Activated CD4-positive, alpha-beta T cell treated with anti-CD3 and anti-CD28 coated beads for 36 hours (primary cell): Measurements from ENCODE around the gene ATXN1. TPM values are rescaled to one million over a fixed set of nuclear protein-coding genes. Genes with fewer than 3 reads are reported as not detected.

Source experiments
- ATAC-seq: fragments of 200-7000 bp; cut with Tn5 transposase; one replicate; pipeline ENCODE4 v1.10.0; 2021; ENCODE audit warnings: mild to moderate bottlenecking, moderate library complexity
- CTCF ChIA-PET: fragments of 350-600 bp; sonication (Branson Sonifier 250); formaldehyde crosslinking; loops from one replicate; lab custom pipeline; 2021; ENCODE audit warnings: antibody characterized with exemption; lab: Charles Lee
- POLR2A ChIA-PET: fragments of 350-600 bp; sonication (Branson Sonifier 250); formaldehyde crosslinking; loops from one replicate; lab custom pipeline; 2021; ENCODE audit warnings: antibody characterized with exemption, inconsistent platforms; lab: Charles Lee
- DNase-seq: peaks from one replicate; pipeline ENCODE4 v3.0.0-alpha.2; 2020
- H3K27ac Mint-ChIP-seq: one replicate; pipeline ENCODE4 v1.8.0; 2021; ENCODE audit warnings: mixed read lengths
- H3K27me3 Mint-ChIP-seq: one replicate; pipeline ENCODE4 v1.8.0; 2021; ENCODE audit warnings: mixed read lengths
- H3K36me3 Mint-ChIP-seq: one replicate; pipeline ENCODE4 v1.8.0; 2021; ENCODE audit warnings: low read depth, mixed read lengths
- H3K4me1 Mint-ChIP-seq: one replicate; pipeline ENCODE4 v1.8.0; 2021; ENCODE audit warnings: mixed read lengths
- H3K4me3 Mint-ChIP-seq: one replicate; pipeline ENCODE4 v1.8.0; 2021; ENCODE audit warnings: mild to moderate bottlenecking, moderate library complexity, mixed read lengths
- H3K9me3 Mint-ChIP-seq: one replicate; pipeline ENCODE4 v1.8.0; 2021; ENCODE audit warnings: low read depth, mixed read lengths
- intact Hi-C, 2 experiments: fragments of 100-400 bp; cut with DNase I in 1 of 2; cut with micrococcal nuclease in 1 of 2; formaldehyde crosslinking; loops; one replicate each; pipeline versions ENCODE4 v1.14.2 to v1.15.1; 2022 to 2024; cut with DNase I, micrococcal nuclease
- total RNA-seq, 2 experiments: library from RNA; stranded (reverse); gene quantifications; one replicate each; pipeline ENCODE4 v1.2.3, GENCODE V29; 2021

Gene ATXN1
- total RNA-seq, 2 experiments from 2014 or later = 19.8 to 22.8 TPM

- intact Hi-C loops = no loop called here
- Mint-ChIP-seq H3K4me1 (no peaks in the 10 kb centered on the region), H3K27me3 (no peaks in the 10 kb centered on the region), H3K4me3 (no peak overlapping the region), H3K27ac (no peak overlapping the region), H3K36me3 (no peaks in the 10 kb centered on the region), H3K9me3 (no peaks in the 10 kb centered on the region)
- POLR2A ChIA-PET = no interaction called here
- CTCF ChIA-PET = no interaction called here
- ATAC-seq (no peak), DNase-seq (no peak)
Measured at GRCh38 chr6:16295471-16295870, 465.8 kb downstream of the ATXN1 start.

GRCh38 chr6:16295060-16295459, 466.2 kb downstream of the ATXN1 start:
- ATAC-seq (no peak), DNase-seq (no peak)
- H3K27ac Mint-ChIP-seq = no peak overlapping the region
- no peaks in the 10 kb centered on the region for H3K27me3 Mint-ChIP-seq
- CTCF ChIA-PET = no interaction called here
- no peaks in the 10 kb centered on the region for H3K9me3 Mint-ChIP-seq
- H3K4me1 Mint-ChIP-seq = no peaks in the 10 kb centered on the region
- H3K36me3 Mint-ChIP-seq = no peaks in the 10 kb centered on the region
- intact Hi-C loops = no loop called here
- H3K4me3 Mint-ChIP-seq = no peak overlapping the region
- POLR2A ChIA-PET = no interaction called here

- Mint-ChIP-seq H3K9me3 (no peaks in the 10 kb centered on the region), H3K4me1 (no peaks in the 10 kb centered on the region), H3K4me3 (no peak overlapping the region), H3K27ac (no peak overlapping the region), H3K36me3 (no peaks in the 10 kb centered on the region), H3K27me3 (no peaks in the 10 kb centered on the region)
- DNase-seq (no peak), ATAC-seq (no peak)
- intact Hi-C loops = no loop called here
- CTCF ChIA-PET = no interaction called here
- POLR2A ChIA-PET = no interaction called here
Measured at GRCh38 chr6:16294371-16294770, 466.9 kb downstream of the ATXN1 start.

- H3K36me3 Mint-ChIP-seq = no peaks in the 10 kb centered on the region
- intact Hi-C loops = no loop called here
- no peaks in the 10 kb centered on the region for H3K27me3 Mint-ChIP-seq
- no peaks in the 10 kb centered on the region for H3K9me3 Mint-ChIP-seq
- no peak overlapping the region for H3K27ac Mint-ChIP-seq
- ChIA-PET CTCF (no interaction called here), POLR2A (no interaction called here)
- H3K4me1 Mint-ChIP-seq = no peaks in the 10 kb centered on the region
- DNase-seq = no peak
- no peak for ATAC-seq
- H3K4me3 Mint-ChIP-seq = no peak overlapping the region
Measured at GRCh38 chr6:16292942-16293341, 468.3 kb downstream of the ATXN1 start.

GRCh38 chr6:16292432-16292831, 468.8 kb downstream of the ATXN1 start:
- Mint-ChIP-seq H3K9me3 (no peaks in the 10 kb centered on the region), H3K4me3 (no peak overlapping the region), H3K4me1 (no peaks in the 10 kb centered on the region), H3K27ac (no peak overlapping the region), H3K36me3 (no peaks in the 10 kb centered on the region), H3K27me3 (no peaks in the 10 kb centered on the region)
- intact Hi-C loops = no loop called here
- POLR2A ChIA-PET = no interaction called here
- no peak for DNase-seq
- no peak for ATAC-seq
- CTCF ChIA-PET = no interaction called here

GRCh38 chr6:16291739-16292138, 469.5 kb downstream of the ATXN1 start:
- H3K9me3 Mint-ChIP-seq = no peaks in the 10 kb centered on the region
- no peak overlapping the region for H3K27ac Mint-ChIP-seq
- intact Hi-C loops = no loop called here
- no peak for DNase-seq
- no peaks in the 10 kb centered on the region for H3K36me3 Mint-ChIP-seq
- POLR2A ChIA-PET = no interaction called here
- H3K27me3 Mint-ChIP-seq = no peaks in the 10 kb centered on the region
- CTCF ChIA-PET = interaction anchor here (0.9 kb wide), 1 partner anchor 24 kb away, joined by 4 read pairs; no protein-coding TSS in a partner anchor
- no peaks in the 10 kb centered on the region for H3K4me1 Mint-ChIP-seq
- no peak overlapping the region for H3K4me3 Mint-ChIP-seq
- no peak for ATAC-seq

- DNase-seq (no peak), ATAC-seq (no peak)
- no peak overlapping the region for H3K4me3 Mint-ChIP-seq
- no peaks in the 10 kb centered on the region for H3K4me1 Mint-ChIP-seq
- no peaks in the 10 kb centered on the region for H3K36me3 Mint-ChIP-seq
- no peak overlapping the region for H3K27ac Mint-ChIP-seq
- CTCF ChIA-PET = interaction anchor here (1.0 kb wide), 1 partner anchor 25 kb away, joined by 3 read pairs; no protein-coding TSS in a partner anchor
- no peaks in the 10 kb centered on the region for H3K9me3 Mint-ChIP-seq
- no peaks in the 10 kb centered on the region for H3K27me3 Mint-ChIP-seq
- POLR2A ChIA-PET = no interaction called here
- intact Hi-C loops = no loop called here
Measured at GRCh38 chr6:16288163-16288562, 473.1 kb downstream of the ATXN1 start.

- ChIA-PET POLR2A (no interaction called here), CTCF (interaction anchor here (0.7 to 1.7 kb wide), 11 partner anchors 9 to 800 kb away, joined by 3 to 7 read pairs (median 3); no protein-coding TSS in a partner anchor)
- no peaks in the 10 kb centered on the region for H3K27me3 Mint-ChIP-seq
- no peak overlapping the region for H3K4me3 Mint-ChIP-seq
- H3K9me3 Mint-ChIP-seq = no peaks in the 10 kb centered on the region
- no peak overlapping the region for H3K27ac Mint-ChIP-seq
- no peaks in the 10 kb centered on the region for H3K36me3 Mint-ChIP-seq
- intact Hi-C loops = loop anchor here (1.0 to 2.0 kb wide), 2 partner anchors 45 kb away; no protein-coding TSS in a partner anchor
- ATAC-seq (no peak), DNase-seq (peak; percentile 52)
- no peaks in the 10 kb centered on the region for H3K4me1 Mint-ChIP-seq
Measured at GRCh38 chr6:16286151-16286522, 475.1 kb downstream of the ATXN1 start.

- CTCF ChIA-PET = interaction anchor here (0.7 to 1.7 kb wide), 10 partner anchors 8 to 801 kb away, joined by 3 to 7 read pairs (median 4); no protein-coding TSS in a partner anchor
- intact Hi-C loops = loop anchor here (1.0 to 2.0 kb wide), 2 partner anchors 45 to 46 kb away; no protein-coding TSS in a partner anchor
Measured at GRCh38 chr6:16285467-16286150, 475.7 kb downstream of the ATXN1 start.

GRCh38 chr6:16284472-16284871, 476.8 kb downstream of the ATXN1 start:
- Mint-ChIP-seq H3K9me3 (no peaks in the 10 kb centered on the region), H3K27me3 (no peaks in the 10 kb centered on the region), H3K36me3 (no peaks in the 10 kb centered on the region), H3K27ac (no peak overlapping the region), H3K4me1 (no peaks in the 10 kb centered on the region), H3K4me3 (no peak overlapping the region)
- no peak for ATAC-seq
- ChIA-PET CTCF (interaction anchor here (0.6 kb wide), 1 partner anchor 33 kb away, joined by 3 read pairs; no protein-coding TSS in a partner anchor), POLR2A (no interaction called here)
- intact Hi-C loops = no loop called here
- DNase-seq = no peak

More at GRCh38 chr6:16285467-16286150, 475.7 kb downstream of the ATXN1 start:
- no peak for ATAC-seq
- Mint-ChIP-seq H3K27ac (no peak overlapping the region), H3K27me3 (no peaks in the 10 kb centered on the region), H3K4me3 (no peak overlapping the region), H3K36me3 (no peaks in the 10 kb centered on the region), H3K4me1 (no peaks in the 10 kb centered on the region), H3K9me3 (no peaks in the 10 kb centered on the region)
- POLR2A ChIA-PET = no interaction called here
- DNase-seq = no peak

- DNase-seq (no peak), ATAC-seq (no peak)
- intact Hi-C loops = no loop called here
- CTCF ChIA-PET = no interaction called here
- Mint-ChIP-seq H3K4me3 (no peak overlapping the region), H3K36me3 (no peaks in the 10 kb centered on the region), H3K4me1 (no peaks in the 10 kb centered on the region), H3K27me3 (no peaks in the 10 kb centered on the region), H3K27ac (no peak overlapping the region), H3K9me3 (no peaks in the 10 kb centered on the region)
- POLR2A ChIA-PET = no interaction called here
Measured at GRCh38 chr6:16282370-16282769, 478.9 kb downstream of the ATXN1 start.

- Mint-ChIP-seq H3K4me1 (no peaks in the 10 kb centered on the region), H3K27me3 (no peaks in the 10 kb centered on the region), H3K4me3 (no peak overlapping the region), H3K36me3 (no peaks in the 10 kb centered on the region), H3K9me3 (no peaks in the 10 kb centered on the region), H3K27ac (no peak overlapping the region)
- DNase-seq (no peak), ATAC-seq (no peak)
- ChIA-PET POLR2A (no interaction called here), CTCF (no interaction called here)
- intact Hi-C loops = no loop called here
Measured at GRCh38 chr6:16279243-16279642, 482.0 kb downstream of the ATXN1 start.
